Naive thymus-derived CD8-positive, alpha-beta T cell (primary cell): ENCODE results near the gene PIP5K1B. TPM values are rescaled to one million over a fixed set of nuclear protein-coding genes. Genes with fewer than 3 reads are reported as not detected.

ENCODE experiments used
- ATAC-seq, 2 donors: fragments of 150-1000 bp; cut with Tn5 transposase in 1 of 2; sonication (Bioruptor Pico), chemical (Tn5 transposase) in 1 of 2; 1 replicate in 1 of 2; 2 replicates in 1 of 2; pipeline ENCODE4 v1.10.0; 2021; ENCODE audit warnings: mild to moderate bottlenecking in 2 of 2, moderate library complexity in 2 of 2
- POLR2A ChIA-PET: fragments of 350-600 bp; sonication (Branson Sonifier 250); formaldehyde crosslinking; loops from one replicate; lab custom pipeline; 2021; ENCODE audit warnings: antibody characterized with exemption; lab: Charles Lee
- DNase-seq, 10 donors: peaks; one replicate each; pipeline versions ENCODE4 v3.0.0 to v3.0.0-alpha.2; 2020 to 2022
- H3K27ac Mint-ChIP-seq, 10 donors: one replicate each; pipeline ENCODE4 v1.8.0; 2020 to 2022; ENCODE audit warnings: mild to moderate bottlenecking in 10 of 10, mixed read lengths in 10 of 10, moderate library complexity in 4 of 10, inconsistent platforms in 1 of 10
- H3K27me3 Mint-ChIP-seq, 5 donors: one replicate each; pipeline ENCODE4 v1.8.0; 2021 to 2022; ENCODE audit warnings: mixed read lengths in 5 of 5
- H3K36me3 Mint-ChIP-seq, 3 donors: one replicate each; pipeline ENCODE4 v1.8.0; 2020 to 2022; ENCODE audit warnings: mixed read lengths in 3 of 3, mild to moderate bottlenecking in 2 of 3, inconsistent platforms in 1 of 3
- H3K4me1 Mint-ChIP-seq, 4 donors: one replicate each; pipeline ENCODE4 v1.8.0; 2021 to 2022; ENCODE audit warnings: mixed read lengths in 4 of 4
- H3K4me3 Mint-ChIP-seq, 10 donors: one replicate each; pipeline ENCODE4 v1.8.0; 2020 to 2022; ENCODE audit warnings: mild to moderate bottlenecking in 10 of 10, mixed read lengths in 10 of 10, moderate library complexity in 6 of 10, inconsistent platforms in 1 of 10
- H3K9me3 Mint-ChIP-seq, 9 donors: one replicate each; pipeline ENCODE4 v1.8.0; 2020 to 2022; ENCODE audit warnings: mixed read lengths in 9 of 9, mild to moderate bottlenecking in 3 of 9, inconsistent platforms in 1 of 9, moderate library complexity in 1 of 9
- polyA plus RNA-seq, 3 donors: library from polyadenylated mRNA; unstranded; fragments of 300-500 nt; fragmentation: Illumina TruSeq; gene quantifications; one replicate each; pipeline ENCODE4 v1.2.3, GENCODE V29; 2021
- total RNA-seq, 8 experiments: library from RNA in 2 of 8; stranded (reverse) in 2 of 8; gene quantifications; one replicate each; pipeline ENCODE4 v1.2.3 and lab custom pipeline; 2021 to 2026

PIP5K1B gene
- total and polyA plus RNA-seq, 5 experiments from 2014 or later, result 0.18 to 1.2 (median 0.47) TPM; not detected in 2

DNA sequence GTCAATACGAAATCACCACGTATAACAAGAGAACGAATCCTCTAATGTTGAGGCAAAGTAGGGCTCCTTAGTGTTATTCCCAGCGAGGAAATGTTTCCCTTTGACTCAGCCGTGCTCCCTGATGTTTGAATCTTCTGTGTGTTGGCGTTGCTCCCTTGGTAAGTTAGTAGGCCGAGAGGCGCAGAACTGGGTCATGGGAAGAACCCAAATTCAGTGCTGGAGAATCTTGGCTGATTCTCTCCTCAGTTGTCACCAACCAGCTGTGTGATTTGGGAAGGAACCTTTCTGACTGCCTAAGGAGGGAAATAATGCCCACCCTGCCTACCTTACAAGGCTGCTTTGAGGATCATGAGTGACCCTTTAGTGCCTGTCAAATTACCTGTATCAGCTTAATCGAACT lies 286.4 kb downstream of the PIP5K1B start:
- Mint-ChIP-seq H3K36me3 (no peaks in the 10 kb centered on the region), H3K4me3 (no peak overlapping the region), H3K27ac (no peak overlapping the region), H3K9me3 (no peaks in the 10 kb centered on the region), H3K4me1 (peaks cover 0 to 10% (median 8%) of the 10 kb centered on the region in 4 donors), H3K27me3 (no peaks in the 10 kb centered on the region)
- POLR2A ChIA-PET, result no interaction called here
- DNase-seq, result no peak
- no peak for ATAC-seq

DNA sequence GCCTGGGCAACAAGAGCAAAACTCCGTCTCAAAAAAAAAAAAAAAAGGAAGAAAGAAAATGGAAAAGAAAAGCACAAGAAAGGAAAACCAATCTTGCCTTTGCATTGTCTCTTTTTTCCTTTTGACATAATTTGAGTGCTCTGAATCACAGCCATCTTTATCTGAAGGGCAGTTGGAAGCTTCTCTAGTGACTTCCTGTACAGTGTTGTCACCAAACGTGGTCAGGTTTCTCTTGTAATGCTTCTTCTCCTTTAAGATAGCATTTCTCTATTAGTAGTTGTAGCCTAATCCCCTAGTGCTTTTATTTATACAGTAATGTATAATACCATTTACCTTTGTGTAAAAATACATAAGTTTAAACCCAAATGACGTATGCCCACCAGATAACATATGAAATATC lies 290.7 kb downstream of the PIP5K1B start:
- ATAC-seq (no peak), DNase-seq (no peak)
- Mint-ChIP-seq H3K4me1 (peaks cover 5 to 38% (median 23%) of the 10 kb centered on the region in 4 donors), H3K27ac (peak overlapping the region in 7 of 10 donors; percentile 22 to 80 (median 36)), H3K27me3 (no peaks in the 10 kb centered on the region), H3K36me3 (no peaks in the 10 kb centered on the region), H3K4me3 (peak overlapping the region in 3 of 10 donors; percentile 59 to 72 (median 65)), H3K9me3 (no peaks in the 10 kb centered on the region)
- POLR2A ChIA-PET, result interaction anchor here (0.7 to 2.2 kb wide), 2 partner anchors 117 to 216 kb away, joined by 3 to 5 read pairs; a partner anchor contains a TSS

DNA sequence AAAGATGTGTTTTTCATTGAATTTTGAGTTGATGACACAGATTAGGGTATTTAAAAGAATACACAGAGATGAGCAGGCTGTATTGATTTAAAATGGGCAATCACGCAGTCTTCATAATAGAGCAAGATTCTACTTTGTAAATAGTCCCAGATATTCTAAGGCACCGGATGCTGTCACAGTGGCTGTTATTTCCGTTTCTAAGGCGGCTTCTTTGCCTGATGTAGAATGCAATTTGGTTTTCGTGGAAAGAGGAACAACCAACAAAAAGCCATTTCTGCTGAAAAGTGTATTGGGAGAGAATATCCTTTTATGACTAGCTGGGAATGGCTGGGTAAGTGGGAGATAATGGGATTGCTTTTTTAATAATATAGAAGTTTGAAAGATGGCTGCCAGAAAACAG lies 291.4 kb downstream of the PIP5K1B start:
- DNase-seq, result peak in 1 of 10 donors; percentile 16

DNA sequence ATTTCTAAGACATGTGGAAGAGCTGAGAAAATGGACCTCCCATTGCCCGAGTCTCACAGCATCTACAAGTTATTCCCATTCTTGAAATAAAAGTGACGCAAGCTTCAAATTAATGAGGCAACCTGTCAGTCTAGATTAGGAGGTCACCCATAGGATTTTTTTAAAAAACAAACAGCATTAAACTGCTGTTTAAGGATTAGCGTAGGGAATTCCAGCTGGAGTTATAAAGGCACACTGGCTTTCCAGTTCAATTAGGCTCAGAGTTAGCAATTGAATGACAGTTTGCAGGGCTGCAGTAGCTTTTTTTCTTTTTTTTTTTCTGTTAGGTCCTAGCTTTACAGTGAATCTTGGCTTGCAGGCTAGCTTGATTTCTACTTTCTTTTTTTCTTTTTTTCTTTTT lies 292.6 kb downstream of the PIP5K1B start:
- no peaks in the 10 kb centered on the region for H3K9me3 Mint-ChIP-seq
- ATAC-seq (no peak), DNase-seq (no peak)
- no peaks in the 10 kb centered on the region for H3K27me3 Mint-ChIP-seq
- POLR2A ChIA-PET, result interaction anchor here (2.2 kb wide), 1 partner anchor 218 kb away, joined by 5 read pairs; a partner anchor contains a TSS
- no peaks in the 10 kb centered on the region for H3K36me3 Mint-ChIP-seq
- peak overlapping the region in 2 of 10 donors; percentile 6 to 15 for H3K27ac Mint-ChIP-seq
- no peak overlapping the region for H3K4me3 Mint-ChIP-seq
- H3K4me1 Mint-ChIP-seq, result peaks cover 5 to 38% (median 23%) of the 10 kb centered on the region in 4 donors

More for the DNA sequence above, 291.4 kb downstream of the PIP5K1B start:
- Mint-ChIP-seq H3K4me1 (peaks cover 5 to 38% (median 23%) of the 10 kb centered on the region in 4 donors), H3K9me3 (no peaks in the 10 kb centered on the region), H3K27ac (peak overlapping the region in 8 of 10 donors; percentile 8 to 80 (median 56)), H3K4me3 (peak overlapping the region in 9 of 10 donors; percentile 23 to 72 (median 59)), H3K36me3 (no peaks in the 10 kb centered on the region), H3K27me3 (no peaks in the 10 kb centered on the region)
- POLR2A ChIA-PET, result interaction anchor here (2.2 kb wide), 1 partner anchor 217 kb away, joined by 5 read pairs; a partner anchor contains a TSS
- peak in 1 of 2 donors; percentile 51 for ATAC-seq

DNA sequence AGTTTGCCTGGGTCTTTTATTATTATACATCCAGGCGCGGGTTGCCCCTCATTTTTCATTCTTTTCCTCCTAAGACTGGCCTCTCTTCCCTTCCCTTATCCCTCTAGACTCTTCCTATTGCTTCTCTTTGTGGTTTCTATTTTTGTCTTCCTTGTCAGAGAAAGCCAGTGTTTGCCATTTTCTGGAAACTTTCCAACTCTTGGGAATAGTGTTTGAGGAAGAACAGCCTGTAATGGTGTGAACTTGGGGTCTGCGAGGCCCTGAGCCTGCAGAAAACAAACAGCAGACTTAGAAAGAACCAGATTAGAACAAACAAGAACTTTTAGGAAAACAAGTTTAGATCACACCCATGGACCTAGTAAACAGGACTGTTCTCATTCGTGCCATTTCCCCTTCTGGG lies 293.3 kb downstream of the PIP5K1B start:
- Mint-ChIP-seq H3K4me1 (peaks cover 5 to 38% (median 23%) of the 10 kb centered on the region in 4 donors), H3K36me3 (no peaks in the 10 kb centered on the region), H3K27me3 (no peaks in the 10 kb centered on the region), H3K9me3 (no peaks in the 10 kb centered on the region), H3K27ac (peak overlapping the region in 3 of 10 donors; percentile 6 to 63 (median 33)), H3K4me3 (no peak overlapping the region)
- no peak for ATAC-seq
- DNase-seq, result no peak
- POLR2A ChIA-PET, result no interaction called here

DNA sequence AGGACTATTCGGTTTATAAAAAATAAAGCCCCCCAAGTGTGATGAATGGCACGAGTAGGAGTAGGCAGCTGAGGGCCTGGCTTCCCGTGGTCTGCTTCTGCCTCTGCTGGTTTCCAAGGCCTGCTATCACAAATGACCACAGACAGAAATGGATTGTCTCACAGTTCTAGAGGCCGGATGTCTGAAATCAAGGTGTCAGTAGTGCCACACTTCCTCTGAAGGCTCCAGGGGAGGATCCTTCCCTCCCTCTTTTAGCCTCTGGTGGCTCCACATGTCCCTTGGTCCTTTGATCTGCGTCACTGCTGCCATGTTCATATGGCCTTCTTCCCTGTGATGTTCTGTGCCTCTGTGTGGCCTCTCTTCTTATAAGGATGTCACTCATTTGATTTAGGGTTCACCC lies 293.8 kb downstream of the PIP5K1B start:
- H3K27me3 Mint-ChIP-seq, result no peaks in the 10 kb centered on the region
- H3K27ac Mint-ChIP-seq, result peak overlapping the region in 2 of 10 donors; percentile 4 to 62
- DNase-seq (no peak), ATAC-seq (no peak)
- H3K4me3 Mint-ChIP-seq, result no peak overlapping the region
- H3K36me3 Mint-ChIP-seq, result no peaks in the 10 kb centered on the region
- POLR2A ChIA-PET, result interaction anchor here (0.7 kb wide), 1 partner anchor 9 kb away, joined by 4 read pairs; no protein-coding TSS in a partner anchor
- H3K9me3 Mint-ChIP-seq, result no peaks in the 10 kb centered on the region
- H3K4me1 Mint-ChIP-seq, result peaks cover 5 to 38% (median 23%) of the 10 kb centered on the region in 4 donors

DNA sequence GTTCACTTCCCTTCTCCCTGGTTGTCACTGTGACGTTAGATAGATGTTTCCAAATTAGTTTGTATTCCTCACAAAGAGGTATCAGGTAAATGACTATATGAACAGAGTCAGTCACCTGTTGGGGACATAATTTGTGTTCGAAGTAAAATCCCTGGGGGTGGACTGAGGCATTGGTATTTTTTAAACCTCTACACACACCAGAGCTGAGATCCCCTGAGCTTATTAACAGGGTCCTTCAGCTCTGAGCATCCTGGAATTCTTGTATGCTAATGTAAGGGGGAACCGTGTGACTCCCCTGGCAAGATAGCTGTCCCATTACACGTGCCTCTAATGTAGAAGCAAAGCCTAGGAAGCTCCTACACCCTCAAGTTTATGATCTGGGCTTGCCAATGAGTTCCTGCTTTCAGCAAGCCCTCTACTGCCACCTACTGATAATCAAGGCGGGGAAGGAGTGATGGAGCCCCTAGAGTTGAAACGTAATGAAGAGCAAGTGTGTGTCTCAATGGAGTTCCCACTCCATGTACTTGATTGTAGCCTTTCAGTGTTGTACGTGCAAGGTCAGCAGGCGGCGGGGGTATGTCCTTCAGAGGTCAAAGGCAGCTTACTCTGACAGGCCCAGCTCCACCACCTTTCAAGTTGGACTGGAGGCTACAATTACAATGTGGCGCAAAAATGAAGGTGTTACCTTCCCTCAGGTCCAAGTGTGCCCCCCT lies 294.5 kb downstream of the PIP5K1B start:
- DNase-seq (peak in 9 of 10 donors; percentile 36 to 85 (median 66)), ATAC-seq (peak; percentile 93 to 99)
- Mint-ChIP-seq H3K4me3 (no peak overlapping the region), H3K27me3 (no peaks in the 10 kb centered on the region), H3K4me1 (peaks cover 5 to 38% (median 23%) of the 10 kb centered on the region in 4 donors), H3K36me3 (no peaks in the 10 kb centered on the region), H3K27ac (peak overlapping the region in 3 of 10 donors; percentile 4 to 62 (median 49)), H3K9me3 (no peaks in the 10 kb centered on the region)
- POLR2A ChIA-PET, result interaction anchor here (0.7 kb wide), 1 partner anchor 8 kb away, joined by 4 read pairs; no protein-coding TSS in a partner anchor

DNA sequence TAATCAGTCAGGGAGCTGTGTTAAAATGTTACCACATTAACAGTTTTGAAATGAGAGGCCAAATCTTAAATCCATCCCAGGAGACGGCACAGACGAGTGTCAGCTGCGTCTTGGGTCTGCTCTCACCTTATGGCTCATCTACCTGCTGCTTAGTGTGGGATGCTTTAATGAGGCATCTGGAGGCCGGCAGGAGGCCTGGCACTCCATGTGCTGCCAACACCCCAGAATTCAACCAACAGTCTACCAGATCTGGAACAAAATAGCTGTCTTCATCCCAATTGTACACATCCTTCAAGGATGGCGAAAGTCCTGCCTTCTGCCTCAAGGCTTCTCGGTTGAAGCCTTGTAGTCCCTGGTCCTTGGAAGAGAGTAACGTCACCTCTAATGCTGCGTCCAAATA lies 296.9 kb downstream of the PIP5K1B start:
- H3K4me3 Mint-ChIP-seq, result no peak overlapping the region
- ATAC-seq, result no peak
- POLR2A ChIA-PET, result no interaction called here
- no peaks in the 10 kb centered on the region for H3K36me3 Mint-ChIP-seq
- H3K27ac Mint-ChIP-seq, result no peak overlapping the region
- H3K4me1 Mint-ChIP-seq, result peaks cover 5 to 23% (median 11%) of the 10 kb centered on the region in 4 donors
- no peaks in the 10 kb centered on the region for H3K27me3 Mint-ChIP-seq
- no peak for DNase-seq
- H3K9me3 Mint-ChIP-seq, result no peaks in the 10 kb centered on the region

DNA sequence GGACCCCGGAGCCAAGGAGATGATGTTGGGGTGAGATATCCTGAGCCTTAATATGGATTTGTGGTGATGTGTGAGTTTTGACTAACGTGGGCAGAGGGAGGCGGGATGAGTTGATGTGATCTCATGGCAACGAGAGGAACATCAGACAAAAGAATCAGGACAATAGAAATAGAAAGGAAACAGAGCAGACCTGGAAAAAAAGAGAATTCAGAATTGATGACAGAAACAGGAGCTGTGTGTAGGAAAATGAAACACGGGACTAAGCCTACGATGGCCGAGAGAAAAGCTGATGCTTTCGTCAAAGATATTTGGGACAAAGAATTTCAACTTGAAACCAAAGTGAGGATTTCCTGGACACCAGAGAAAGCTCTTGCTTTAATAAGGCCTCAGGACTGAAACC lies 298.0 kb downstream of the PIP5K1B start:
- no peak for DNase-seq
- peak overlapping the region in 1 of 10 donors; percentile 12 for H3K27ac Mint-ChIP-seq
- no peaks in the 10 kb centered on the region for H3K27me3 Mint-ChIP-seq
- no peak for ATAC-seq
- POLR2A ChIA-PET, result no interaction called here
- no peak overlapping the region for H3K4me3 Mint-ChIP-seq
- H3K9me3 Mint-ChIP-seq, result no peaks in the 10 kb centered on the region
- H3K36me3 Mint-ChIP-seq, result no peaks in the 10 kb centered on the region
- H3K4me1 Mint-ChIP-seq, result peaks cover 5 to 14% (median 9%) of the 10 kb centered on the region in 4 donors

DNA sequence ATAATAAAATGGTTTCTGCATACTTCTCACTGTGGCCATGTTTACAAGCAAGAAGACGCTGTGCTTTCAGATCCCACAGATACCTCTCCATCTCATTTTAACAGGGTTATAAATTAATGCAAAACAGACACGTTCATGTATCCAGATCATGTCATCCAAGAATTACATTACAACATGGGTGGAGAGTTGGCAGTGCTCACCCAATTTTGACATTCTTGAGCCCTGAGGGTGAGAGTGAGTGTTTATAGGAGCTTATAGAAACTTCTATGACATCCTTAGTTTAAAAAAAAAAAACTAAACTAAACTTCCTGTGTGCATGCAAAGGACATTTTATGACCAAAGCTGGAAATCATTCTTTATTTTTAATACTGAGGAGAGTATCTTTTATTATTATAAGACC lies 299.8 kb downstream of the PIP5K1B start:
- no peaks in the 10 kb centered on the region for H3K27me3 Mint-ChIP-seq
- POLR2A ChIA-PET, result interaction anchor here (1.9 kb wide), 1 partner anchor 15 kb away, joined by 5 read pairs; no protein-coding TSS in a partner anchor
- ATAC-seq (no peak), DNase-seq (no peak)
- peaks cover 0 to 1% (median under 1%) of the 10 kb centered on the region in 4 donors for H3K4me1 Mint-ChIP-seq
- no peaks in the 10 kb centered on the region for H3K9me3 Mint-ChIP-seq
- no peaks in the 10 kb centered on the region for H3K36me3 Mint-ChIP-seq
- H3K27ac Mint-ChIP-seq, result no peak overlapping the region
- H3K4me3 Mint-ChIP-seq, result no peak overlapping the region

DNA sequence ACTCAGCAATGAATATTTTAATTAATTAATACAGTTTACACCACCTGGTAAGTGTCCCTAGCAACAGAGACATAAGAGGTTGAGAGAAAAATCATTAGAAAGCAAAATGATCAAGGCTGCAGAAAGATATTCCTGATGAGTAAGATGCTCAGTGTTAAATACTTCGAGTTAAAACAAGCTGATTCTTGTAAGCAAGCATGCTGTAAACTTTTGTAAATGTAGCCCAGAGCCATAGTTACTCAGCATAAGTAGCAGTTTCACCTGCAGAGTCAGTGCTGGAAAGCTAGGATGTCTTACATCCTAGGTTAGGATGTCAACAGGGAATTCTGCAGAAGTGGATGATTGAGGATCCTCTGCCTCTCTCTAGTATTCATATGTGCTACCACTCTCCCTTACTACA lies 304.7 kb downstream of the PIP5K1B start:
- Mint-ChIP-seq H3K4me3 (no peak overlapping the region), H3K27me3 (peaks cover 6 to 26% (median 10%) of the 10 kb centered on the region in 5 donors)
- POLR2A ChIA-PET, result no interaction called here

DNA sequence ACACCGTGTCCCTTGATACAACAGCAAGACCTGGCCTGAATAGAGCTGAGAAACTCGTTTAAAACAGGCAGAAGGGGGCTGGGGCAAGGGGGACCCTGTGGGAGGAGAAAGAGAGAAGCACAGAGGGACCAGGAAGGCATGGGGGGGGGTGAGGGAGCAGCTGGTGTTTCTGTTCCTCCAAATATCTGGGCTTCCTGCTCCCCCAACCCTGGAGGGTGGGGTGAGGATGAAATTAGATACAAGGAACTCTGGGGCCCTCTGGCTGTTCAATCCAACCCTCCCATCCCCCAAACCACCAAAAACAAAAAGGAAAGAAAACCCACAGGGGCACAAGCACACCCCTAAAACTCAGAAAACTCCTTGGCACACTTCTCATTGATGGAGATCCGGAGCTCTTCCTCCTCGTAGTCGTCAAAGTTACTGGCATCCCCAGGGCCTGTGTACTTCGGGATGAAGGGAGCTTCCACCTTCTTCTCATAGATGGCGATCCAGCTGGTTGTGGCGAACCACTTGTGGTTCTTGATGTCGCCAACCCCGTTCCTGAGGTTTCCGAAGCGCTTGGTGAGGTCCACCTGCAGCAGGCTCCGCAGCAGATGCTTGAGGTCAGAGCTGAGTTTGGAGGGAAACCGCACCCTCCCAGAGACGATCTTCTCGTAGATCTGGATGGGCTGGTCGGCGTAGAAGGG lies 307.8 kb downstream of the PIP5K1B start:
- no peaks in the 10 kb centered on the region for H3K9me3 Mint-ChIP-seq
- peaks cover 0 to 1% (median 0%) of the 10 kb centered on the region in 3 donors for H3K36me3 Mint-ChIP-seq
- peaks cover 6 to 26% (median 10%) of the 10 kb centered on the region in 5 donors for H3K27me3 Mint-ChIP-seq
- no peak for DNase-seq
- peaks cover 6 to 14% (median 10%) of the 10 kb centered on the region in 4 donors for H3K4me1 Mint-ChIP-seq
- peak overlapping the region in 8 of 10 donors; percentile 0 to 68 (median 35) for H3K4me3 Mint-ChIP-seq
- no peak for ATAC-seq
- peak overlapping the region in 1 of 10 donors; percentile 81 for H3K27ac Mint-ChIP-seq
- POLR2A ChIA-PET, result no interaction called here

More for the DNA sequence above, 304.7 kb downstream of the PIP5K1B start:
- Mint-ChIP-seq H3K36me3 (peaks cover 0 to 1% (median 0%) of the 10 kb centered on the region in 3 donors), H3K9me3 (no peaks in the 10 kb centered on the region), H3K4me1 (peaks cover 6 to 14% (median 10%) of the 10 kb centered on the region in 4 donors), H3K27ac (no peak overlapping the region)
- ATAC-seq (no peak), DNase-seq (no peak)
